Lower lobe of right lung (tissue), 2 donors: Measurements from ENCODE around the gene IGSF5. TPM values are rescaled to one million over a fixed set of nuclear protein-coding genes. Genes with fewer than 3 reads are reported as not detected.

Experiments
- ATAC-seq, 2 donors: fragments of 200-7000 bp; cut with Tn5 transposase; one replicate each; pipeline ENCODE4 v1.9.1; 2020 to 2022; ENCODE audit warnings: mild to moderate bottlenecking in 2 of 2, moderate library complexity in 2 of 2
- DNase-seq: peaks from one replicate; pipeline ENCODE4 v3.0.0-alpha.2; 2020
- H3K27ac ChIP-seq: fragments of 200-600 bp; one replicate; pipeline ENCODE4 v1.8.0; 2022
- H3K27me3 ChIP-seq: fragments of 200-600 bp; one replicate; pipeline ENCODE4 v1.8.0; 2022; ENCODE audit warnings: low read depth
- H3K36me3 ChIP-seq: fragments of 200-600 bp; one replicate; pipeline ENCODE4 v1.8.0; 2022; ENCODE audit warnings: mild to moderate bottlenecking
- H3K4me1 ChIP-seq: fragments of 200-600 bp; one replicate; pipeline ENCODE4 v1.8.0; 2022
- H3K4me3 ChIP-seq: fragments of 200-600 bp; one replicate; pipeline ENCODE4 v1.8.0; 2022; ENCODE audit warnings: mild to moderate bottlenecking
- H3K9me3 ChIP-seq: fragments of 200-600 bp; one replicate; pipeline ENCODE4 v1.8.0; 2022
- intact Hi-C: fragments of 100-400 bp; cut with DNase I; formaldehyde crosslinking; loops from one replicate; pipeline ENCODE4 v1.11.0; 2022
- total RNA-seq: library from RNA; stranded (reverse); fragmentation: NEBNext Ultra II Directional; extraction: Animal tissue kit (Norgen Biotek cat#: 25700); gene quantifications from one replicate; pipeline ENCODE4 v1.2.1, GENCODE V29; 2021
- TF ChIP-seq, protein P1 (sequence below): fragments of 200-600 bp; IDR thresholded peaks from one replicate; pipeline ENCODE4 v1.8.0; 2022; ENCODE audit warnings: antibody characterized with exemption, mild to moderate bottlenecking
- donor health status: DM: no; HTN: yes; CAD: no; lungs with severe emphysema.

IGSF5 gene
- total RNA-seq, 1 donor from 2014 or later = not detected

DNA sequence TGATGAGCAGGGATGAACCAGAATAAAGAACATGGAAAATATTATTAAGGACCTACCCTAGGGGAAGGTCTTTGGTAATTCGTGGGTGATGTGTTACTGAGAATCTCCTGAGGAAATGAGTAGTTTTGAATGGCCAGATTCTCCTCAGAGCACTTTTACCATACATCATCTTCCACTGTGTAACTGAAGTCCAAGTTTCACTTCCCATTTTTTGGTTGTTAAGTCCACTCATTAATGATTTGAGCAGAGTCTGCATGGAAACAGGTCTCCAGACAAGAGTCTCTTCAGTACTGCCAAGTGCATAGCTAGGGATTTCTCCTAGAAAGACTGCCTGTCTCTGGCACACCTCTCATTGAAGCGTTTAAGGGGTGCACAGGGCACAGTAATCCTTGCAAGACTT is 73.6 kb downstream of the IGSF5 start:
- DNase-seq = no peak
- no peak overlapping the region for H3K27ac ChIP-seq

DNA sequence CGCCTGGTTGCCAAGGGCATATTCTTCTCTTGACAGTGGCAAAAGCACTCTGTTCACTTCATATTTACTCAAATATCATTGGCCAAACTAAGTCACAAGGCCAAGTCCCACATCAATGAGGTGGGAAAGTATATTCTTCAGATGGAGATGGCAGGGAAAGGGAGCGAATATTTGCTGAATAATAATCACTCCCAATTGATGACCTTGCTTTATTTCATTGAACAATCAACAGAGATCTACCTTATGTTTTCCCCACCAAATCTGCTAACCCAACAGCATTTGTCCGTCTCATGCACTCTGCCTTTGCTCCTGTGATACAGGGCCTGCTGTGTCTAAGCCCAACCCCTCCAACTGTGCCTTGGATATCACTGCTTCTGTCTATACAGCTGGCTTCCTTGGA is 77.1 kb downstream of the IGSF5 start:
- no peak for ATAC-seq
- Histone ChIP-seq H3K27ac (no peak overlapping the region), H3K4me1 (no peaks in the 10 kb centered on the region), H3K9me3 (no peaks in the 10 kb centered on the region), H3K36me3 (no peaks in the 10 kb centered on the region), H3K27me3 (no peaks in the 10 kb centered on the region), H3K4me3 (no peak overlapping the region)
- no peak for DNase-seq
- TF ChIP-seq, protein P1, sequence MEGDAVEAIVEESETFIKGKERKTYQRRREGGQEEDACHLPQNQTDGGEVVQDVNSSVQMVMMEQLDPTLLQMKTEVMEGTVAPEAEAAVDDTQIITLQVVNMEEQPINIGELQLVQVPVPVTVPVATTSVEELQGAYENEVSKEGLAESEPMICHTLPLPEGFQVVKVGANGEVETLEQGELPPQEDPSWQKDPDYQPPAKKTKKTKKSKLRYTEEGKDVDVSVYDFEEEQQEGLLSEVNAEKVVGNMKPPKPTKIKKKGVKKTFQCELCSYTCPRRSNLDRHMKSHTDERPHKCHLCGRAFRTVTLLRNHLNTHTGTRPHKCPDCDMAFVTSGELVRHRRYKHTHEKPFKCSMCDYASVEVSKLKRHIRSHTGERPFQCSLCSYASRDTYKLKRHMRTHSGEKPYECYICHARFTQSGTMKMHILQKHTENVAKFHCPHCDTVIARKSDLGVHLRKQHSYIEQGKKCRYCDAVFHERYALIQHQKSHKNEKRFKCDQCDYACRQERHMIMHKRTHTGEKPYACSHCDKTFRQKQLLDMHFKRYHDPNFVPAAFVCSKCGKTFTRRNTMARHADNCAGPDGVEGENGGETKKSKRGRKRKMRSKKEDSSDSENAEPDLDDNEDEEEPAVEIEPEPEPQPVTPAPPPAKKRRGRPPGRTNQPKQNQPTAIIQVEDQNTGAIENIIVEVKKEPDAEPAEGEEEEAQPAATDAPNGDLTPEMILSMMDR = no peak
- intact Hi-C loops = no loop called here

More for the DNA sequence above, 73.6 kb downstream of the IGSF5 start:
- Histone ChIP-seq H3K4me1 (no peaks in the 10 kb centered on the region), H3K4me3 (no peak overlapping the region), H3K27me3 (no peaks in the 10 kb centered on the region), H3K36me3 (no peaks in the 10 kb centered on the region), H3K9me3 (no peaks in the 10 kb centered on the region)
- intact Hi-C loops = no loop called here
- ATAC-seq = no peak
- TF ChIP-seq, protein P1 = no peak

DNA sequence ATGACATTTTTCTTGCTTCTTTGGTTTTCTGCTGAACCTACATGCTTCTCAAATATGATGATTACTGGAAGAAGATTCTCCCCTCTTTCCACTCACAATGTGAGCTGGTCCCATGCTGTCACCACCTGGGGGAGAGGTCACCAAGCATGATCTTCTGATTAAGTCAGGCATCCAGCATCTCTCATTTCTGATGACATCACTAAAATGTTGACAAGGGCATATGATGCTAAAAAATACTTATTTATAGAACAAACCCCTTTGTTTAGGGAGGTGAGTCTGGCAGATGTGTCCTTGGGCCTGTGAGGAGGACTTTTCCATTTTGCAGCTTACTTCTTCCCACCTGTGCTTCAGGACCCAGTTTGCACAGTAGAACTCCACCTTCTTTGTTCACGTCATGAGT is 80.3 kb downstream of the IGSF5 start:
- TF ChIP-seq, protein P1 = no peak
- H3K27ac ChIP-seq = no peak overlapping the region
- ATAC-seq = no peak
- no peaks in the 10 kb centered on the region for H3K27me3 ChIP-seq
- H3K4me3 ChIP-seq = no peak overlapping the region
- no peaks in the 10 kb centered on the region for H3K9me3 ChIP-seq
- H3K4me1 ChIP-seq = no peaks in the 10 kb centered on the region
- no peak for DNase-seq
- H3K36me3 ChIP-seq = no peaks in the 10 kb centered on the region
- intact Hi-C loops = no loop called here

DNA sequence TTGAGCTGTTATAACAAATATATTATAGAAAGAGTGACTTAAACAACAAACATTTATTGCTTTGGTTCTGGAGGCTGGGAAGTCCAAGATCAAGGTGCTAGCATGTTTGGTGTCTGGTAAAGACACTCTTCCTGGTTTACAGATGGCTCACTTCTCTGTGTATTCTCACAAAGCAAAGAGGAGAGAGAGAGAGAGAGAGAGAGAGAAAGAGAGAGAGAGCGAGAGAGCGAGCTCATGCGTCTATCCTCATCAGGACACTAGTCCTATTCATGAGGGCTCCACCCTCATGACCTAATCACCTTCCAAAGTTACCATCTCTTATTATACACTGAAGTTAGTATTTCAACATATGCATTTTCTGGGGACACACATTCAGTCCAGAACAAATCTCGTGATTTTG is 89.6 kb downstream of the IGSF5 start:
- TF ChIP-seq, protein P1 = no peak
- ATAC-seq = no peak
- intact Hi-C loops = no loop called here
- H3K27ac ChIP-seq = no peak overlapping the region
- no peaks in the 10 kb centered on the region for H3K4me1 ChIP-seq
- no peaks in the 10 kb centered on the region for H3K36me3 ChIP-seq
- no peak overlapping the region for H3K4me3 ChIP-seq
- no peaks in the 10 kb centered on the region for H3K27me3 ChIP-seq
- H3K9me3 ChIP-seq = no peaks in the 10 kb centered on the region
- no peak for DNase-seq

DNA sequence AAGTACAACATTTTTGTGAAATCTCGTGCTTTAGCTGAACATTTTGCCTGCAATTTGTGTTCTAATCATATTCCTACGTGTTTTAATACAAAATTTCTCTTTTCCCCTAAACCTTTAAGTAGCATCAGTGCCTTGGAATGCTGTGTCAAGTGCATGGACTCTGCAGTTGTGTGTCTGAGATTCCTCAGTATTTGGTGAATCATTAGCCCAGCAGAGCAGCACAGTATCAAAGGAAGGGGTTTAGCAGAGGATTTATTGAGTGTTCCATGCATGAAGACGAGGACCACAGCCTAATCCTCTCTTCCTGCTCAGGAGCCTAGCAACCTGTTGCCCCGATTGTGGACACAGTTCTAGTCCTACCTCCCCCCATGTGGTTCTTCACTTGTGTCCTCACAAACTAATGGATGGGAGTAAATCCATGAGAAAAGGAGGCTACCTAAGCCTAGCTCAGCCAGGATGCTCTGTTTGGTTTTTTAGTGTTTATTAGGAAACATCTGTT is 92.9 kb downstream of the IGSF5 start:
- ATAC-seq (no peak), DNase-seq (no peak)
- TF ChIP-seq, protein P1 = no peak
- no peak overlapping the region for H3K27ac ChIP-seq
- no peaks in the 10 kb centered on the region for H3K36me3 ChIP-seq
- H3K27me3 ChIP-seq = no peaks in the 10 kb centered on the region
- intact Hi-C loops = no loop called here
- no peaks in the 10 kb centered on the region for H3K4me1 ChIP-seq
- no peaks in the 10 kb centered on the region for H3K9me3 ChIP-seq
- no peak overlapping the region for H3K4me3 ChIP-seq
